ENCODE data around the gene PIP5K1B. TPM values are rescaled to one million over a fixed set of nuclear protein-coding genes. Genes with fewer than 3 reads are reported as not detected.

Gene PIP5K1B
- total and polyA plus RNA-seq, 2 experiments from 2014 or later, result 3.7 to 10.2 TPM

DNA sequence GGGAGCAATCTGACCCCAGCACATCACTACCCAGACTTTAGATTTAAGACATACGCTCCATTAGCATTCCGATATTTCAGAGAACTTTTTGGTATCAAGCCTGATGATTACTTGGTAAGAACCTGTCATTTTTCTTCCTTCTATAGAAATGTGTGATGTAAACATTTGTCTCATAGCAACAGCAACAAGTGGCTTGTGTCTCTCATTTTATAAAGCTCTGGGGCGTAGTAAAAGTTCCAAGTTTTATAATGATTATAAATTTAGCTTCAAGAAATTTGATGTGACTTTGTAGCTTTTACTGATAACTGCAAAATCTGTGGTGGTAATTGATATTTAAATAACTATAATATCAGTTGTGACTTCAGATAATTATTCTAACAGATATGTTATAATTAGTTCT is 171.6 kb downstream of the PIP5K1B start:
- no peaks in the 10 kb centered on the region for H3K4me1 ChIP-seq (ENCODE audit: insufficient read depth)
- H3K9me3 ChIP-seq (ENCODE audit: low read depth), result no peaks in the 10 kb centered on the region
- TF ChIP-seq EZH2phosphoT487 (IDR thresholded peaks at IDR 0.05; ENCODE audit: low read depth, severe bottlenecking, unreplicated experiment) (no peak), EZH2 (IDR thresholded peaks at IDR 0.05; ENCODE audit: borderline replicate concordance) (no peak), CTCF (IDR thresholded peaks at IDR 0.05; ENCODE audit: poor library complexity) (no peak)
- WGBS (ENCODE audit: low lambda C conversion rate, missing lambda C conversion rate), result 67% methylated on average over 3 of the region's 3 CpGs
- H3K4me2 ChIP-seq, result no peak overlapping the region
- no peaks in the 10 kb centered on the region for H3K36me3 ChIP-seq (replicated peaks; ENCODE audit: insufficient read depth, low read depth)
- H3K4me3 ChIP-seq, result no peak overlapping the region
- no peaks in the 10 kb centered on the region for H3K27me3 ChIP-seq
- no peak overlapping the region for H3K27ac ChIP-seq
- no peak for DNase-seq (ENCODE audit: low spot score)
- no peak overlapping the region for H2AFZ ChIP-seq
- H3K79me2 ChIP-seq, result no peaks in the 10 kb centered on the region
- H3K9me2 ChIP-seq (replicated peaks; ENCODE audit: insufficient read depth), result no peaks in the 10 kb centered on the region
- no peaks in the 10 kb centered on the region for H4K20me1 ChIP-seq (ENCODE audit: insufficient read depth, poor library complexity, severe bottlenecking)

DNA sequence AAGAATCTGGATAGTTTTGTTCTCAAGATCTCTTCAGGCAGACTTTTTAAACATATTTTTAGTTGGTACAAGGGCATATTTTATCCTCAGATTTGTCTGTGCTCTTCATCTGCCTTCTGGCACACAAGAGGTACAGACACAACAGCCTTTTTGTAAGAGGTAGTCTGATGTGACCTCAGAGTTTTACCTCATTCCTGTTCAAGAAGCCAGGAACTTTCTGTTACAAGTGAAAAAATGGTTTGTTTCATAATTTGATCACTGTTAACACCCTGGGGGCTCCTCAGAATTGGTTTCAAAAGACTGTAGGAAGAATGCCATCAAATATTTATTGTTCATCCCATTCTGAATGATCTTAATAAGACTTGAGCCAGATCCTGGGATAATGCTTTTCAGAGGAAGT is 172.2 kb downstream of the PIP5K1B start:
- no peak for DNase-seq (ENCODE audit: low spot score)

GRCh38 chr9:68878450-68878849 is 173.4 kb downstream of the PIP5K1B start:
- Histone ChIP-seq H3K4me2 (no peak overlapping the region), H4K20me1 (ENCODE audit: insufficient read depth, poor library complexity, severe bottlenecking) (no peaks in the 10 kb centered on the region), H3K79me2 (no peaks in the 10 kb centered on the region), H3K27me3 (no peaks in the 10 kb centered on the region), H3K27ac (no peak overlapping the region), H3K4me3 (no peak overlapping the region), H3K36me3 (replicated peaks; ENCODE audit: insufficient read depth, low read depth) (no peaks in the 10 kb centered on the region), H3K9me2 (replicated peaks; ENCODE audit: insufficient read depth) (no peaks in the 10 kb centered on the region), H3K4me1 (ENCODE audit: insufficient read depth) (no peaks in the 10 kb centered on the region), H2AFZ (no peak overlapping the region), H3K9me3 (ENCODE audit: low read depth) (no peaks in the 10 kb centered on the region)
- TF ChIP-seq EZH2phosphoT487 (IDR thresholded peaks at IDR 0.05; ENCODE audit: low read depth, severe bottlenecking, unreplicated experiment) (no peak), EZH2 (IDR thresholded peaks at IDR 0.05; ENCODE audit: borderline replicate concordance) (no peak), CTCF (IDR thresholded peaks at IDR 0.05; ENCODE audit: poor library complexity) (no peak)
- DNase-seq (ENCODE audit: low spot score), result no peak

More for the DNA sequence above, 172.2 kb downstream of the PIP5K1B start:
- Histone ChIP-seq H3K27me3 (no peaks in the 10 kb centered on the region), H3K36me3 (replicated peaks; ENCODE audit: insufficient read depth, low read depth) (no peaks in the 10 kb centered on the region), H3K4me3 (no peak overlapping the region), H3K9me2 (replicated peaks; ENCODE audit: insufficient read depth) (no peaks in the 10 kb centered on the region), H3K4me1 (ENCODE audit: insufficient read depth) (no peaks in the 10 kb centered on the region), H3K79me2 (no peaks in the 10 kb centered on the region), H4K20me1 (ENCODE audit: insufficient read depth, poor library complexity, severe bottlenecking) (no peaks in the 10 kb centered on the region), H2AFZ (no peak overlapping the region), H3K9me3 (ENCODE audit: low read depth) (no peaks in the 10 kb centered on the region), H3K4me2 (no peak overlapping the region), H3K27ac (no peak overlapping the region)
- no peak for TF ChIP-seq EZH2 (IDR thresholded peaks at IDR 0.05; ENCODE audit: borderline replicate concordance)
- TF ChIP-seq CTCF (IDR thresholded peaks at IDR 0.05; ENCODE audit: poor library complexity), result no peak
- TF ChIP-seq EZH2phosphoT487 (IDR thresholded peaks at IDR 0.05; ENCODE audit: low read depth, severe bottlenecking, unreplicated experiment), result no peak

DNA sequence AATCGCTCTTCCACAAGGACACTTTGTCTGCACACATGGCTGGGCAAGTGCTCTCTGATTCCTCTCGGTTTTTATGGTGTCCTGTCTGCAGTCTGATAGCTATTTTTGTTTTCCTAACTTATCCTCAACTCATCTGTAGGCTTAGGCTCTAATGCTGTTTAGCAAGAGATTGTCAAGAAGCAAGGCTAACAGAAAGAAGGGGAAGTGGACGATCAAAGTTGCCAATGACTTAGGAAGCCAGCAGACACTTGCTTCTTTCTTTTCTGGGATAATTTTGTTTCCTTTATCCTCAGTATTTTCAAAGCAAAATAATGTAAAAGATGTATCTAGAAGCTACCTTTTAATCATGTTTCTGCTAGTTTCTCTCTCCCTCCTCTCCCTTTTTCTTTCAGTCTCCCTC is 178.2 kb downstream of the PIP5K1B start:
- TF ChIP-seq EZH2phosphoT487 (IDR thresholded peaks at IDR 0.05; ENCODE audit: low read depth, severe bottlenecking, unreplicated experiment), result no peak
- no peak for TF ChIP-seq CTCF (IDR thresholded peaks at IDR 0.05; ENCODE audit: poor library complexity)
- TF ChIP-seq EZH2 (IDR thresholded peaks at IDR 0.05; ENCODE audit: borderline replicate concordance), result no peak
- Histone ChIP-seq H3K36me3 (replicated peaks; ENCODE audit: insufficient read depth, low read depth) (no peaks in the 10 kb centered on the region), H3K79me2 (no peaks in the 10 kb centered on the region), H3K9me2 (replicated peaks; ENCODE audit: insufficient read depth) (no peaks in the 10 kb centered on the region), H3K9me3 (ENCODE audit: low read depth) (no peaks in the 10 kb centered on the region), H3K4me1 (ENCODE audit: insufficient read depth) (no peaks in the 10 kb centered on the region), H3K4me2 (peak overlapping the region; percentile 13), H3K27me3 (no peaks in the 10 kb centered on the region), H3K27ac (peak overlapping the region; percentile 21), H3K4me3 (no peak overlapping the region), H4K20me1 (ENCODE audit: insufficient read depth, poor library complexity, severe bottlenecking) (no peaks in the 10 kb centered on the region), H2AFZ (no peak overlapping the region)
- 63% methylated on average over 3 of the region's 3 CpGs for WGBS (ENCODE audit: low lambda C conversion rate, missing lambda C conversion rate)
- DNase-seq (ENCODE audit: low spot score), result no peak

All from hepatocyte (in vitro differentiated cells).